Measurements from ENCODE around the gene C10orf143.
"Not testable (repeated sequence)": the region's sequence is repeated elsewhere in the genome, so short reads cannot be mapped to it uniquely, and the experiment has no call there.

Gene C10orf143

DNA sequence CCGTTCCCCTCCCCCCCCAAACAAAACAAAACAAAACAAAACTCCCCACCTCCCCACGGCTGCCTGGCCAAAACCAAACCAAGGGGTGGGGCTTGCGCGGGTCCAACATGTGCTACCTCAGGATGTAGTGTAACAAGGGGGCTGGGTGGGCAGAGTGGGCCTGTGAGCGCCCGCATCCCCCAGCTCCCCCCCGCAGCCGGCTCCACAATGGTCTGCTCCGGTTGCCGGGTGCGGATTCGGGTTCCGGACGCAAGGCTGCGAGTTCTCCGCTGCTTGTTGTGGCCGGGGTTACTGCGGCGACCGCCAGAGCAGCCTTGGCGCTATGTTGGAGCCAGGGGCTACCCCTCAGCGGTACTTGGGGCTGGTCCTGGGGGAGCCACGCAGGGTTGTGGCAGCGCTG lies 4.9 kb downstream of the C10orf143 start:
- H3K4me1 ChIP-seq = no peaks in the 10 kb centered on the region
- no peaks in the 10 kb centered on the region for H3K27me3 ChIP-seq
- H3K9me3 ChIP-seq = no peaks in the 10 kb centered on the region
- H3K4me3 ChIP-seq (ENCODE audit: low read depth, low read length) = no peak overlapping the region
- H3K36me3 ChIP-seq = no peaks in the 10 kb centered on the region
- TF ChIP-seq, protein P1, sequence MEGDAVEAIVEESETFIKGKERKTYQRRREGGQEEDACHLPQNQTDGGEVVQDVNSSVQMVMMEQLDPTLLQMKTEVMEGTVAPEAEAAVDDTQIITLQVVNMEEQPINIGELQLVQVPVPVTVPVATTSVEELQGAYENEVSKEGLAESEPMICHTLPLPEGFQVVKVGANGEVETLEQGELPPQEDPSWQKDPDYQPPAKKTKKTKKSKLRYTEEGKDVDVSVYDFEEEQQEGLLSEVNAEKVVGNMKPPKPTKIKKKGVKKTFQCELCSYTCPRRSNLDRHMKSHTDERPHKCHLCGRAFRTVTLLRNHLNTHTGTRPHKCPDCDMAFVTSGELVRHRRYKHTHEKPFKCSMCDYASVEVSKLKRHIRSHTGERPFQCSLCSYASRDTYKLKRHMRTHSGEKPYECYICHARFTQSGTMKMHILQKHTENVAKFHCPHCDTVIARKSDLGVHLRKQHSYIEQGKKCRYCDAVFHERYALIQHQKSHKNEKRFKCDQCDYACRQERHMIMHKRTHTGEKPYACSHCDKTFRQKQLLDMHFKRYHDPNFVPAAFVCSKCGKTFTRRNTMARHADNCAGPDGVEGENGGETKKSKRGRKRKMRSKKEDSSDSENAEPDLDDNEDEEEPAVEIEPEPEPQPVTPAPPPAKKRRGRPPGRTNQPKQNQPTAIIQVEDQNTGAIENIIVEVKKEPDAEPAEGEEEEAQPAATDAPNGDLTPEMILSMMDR (IDR thresholded peaks at IDR 0.05; ENCODE audit: low read depth, low read length) = no peak
- no peak for DNase-seq

DNA sequence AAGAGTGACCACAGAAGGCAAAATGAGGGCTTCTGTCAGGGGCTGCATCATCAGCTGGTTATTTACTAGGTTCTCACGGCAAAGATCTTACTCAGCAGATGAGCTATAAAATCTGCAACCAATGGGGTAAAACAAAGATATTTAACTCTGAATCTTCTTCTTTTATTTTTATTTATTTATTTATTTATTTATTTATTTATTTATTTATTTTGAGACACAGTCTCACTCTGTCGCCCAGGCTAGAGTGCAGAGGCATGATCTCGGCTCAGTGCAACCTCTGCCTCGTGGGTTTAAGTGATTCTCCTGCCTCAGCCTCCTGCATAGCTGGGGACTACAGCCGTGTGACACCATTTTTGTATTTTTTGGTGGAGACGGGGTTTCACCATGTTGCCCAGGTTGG lies 11.3 kb downstream of the C10orf143 start:
- no peaks in the 10 kb centered on the region for H3K36me3 ChIP-seq
- H3K4me1 ChIP-seq = no peaks in the 10 kb centered on the region
- no peak overlapping the region for H3K4me3 ChIP-seq (ENCODE audit: low read depth, low read length)
- TF ChIP-seq, protein P1 (IDR thresholded peaks at IDR 0.05; ENCODE audit: low read depth, low read length) = no peak
- DNase-seq = no peak
- H3K9me3 ChIP-seq = no peaks in the 10 kb centered on the region
- H3K27me3 ChIP-seq = no peaks in the 10 kb centered on the region

DNA sequence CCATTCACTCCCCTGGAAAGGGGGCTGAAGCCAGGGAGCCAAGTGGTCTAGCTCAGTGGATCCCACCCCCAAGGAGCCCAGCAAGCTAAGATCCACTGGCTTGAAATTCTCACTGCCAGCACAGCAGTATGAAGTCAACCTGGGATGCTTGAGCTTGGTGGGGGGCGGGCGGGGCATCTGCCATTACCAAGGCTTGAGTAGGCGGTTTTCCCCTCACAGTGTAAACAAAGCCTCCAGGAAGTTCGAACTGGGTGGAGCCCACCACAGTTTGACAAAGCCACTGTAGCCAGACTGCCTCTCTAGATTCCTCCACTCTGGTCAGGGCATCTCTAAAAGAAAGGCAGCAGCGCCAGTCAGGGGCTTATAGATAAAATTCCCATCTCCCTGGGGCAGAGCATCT lies 20.1 kb downstream of the C10orf143 start:
- H3K27me3 ChIP-seq; H3K9me3 ChIP-seq; H3K36me3 ChIP-seq; H3K4me3 ChIP-seq (ENCODE audit: low read depth, low read length); H3K4me1 ChIP-seq; DNase-seq: not testable (repeated sequence)

DNA sequence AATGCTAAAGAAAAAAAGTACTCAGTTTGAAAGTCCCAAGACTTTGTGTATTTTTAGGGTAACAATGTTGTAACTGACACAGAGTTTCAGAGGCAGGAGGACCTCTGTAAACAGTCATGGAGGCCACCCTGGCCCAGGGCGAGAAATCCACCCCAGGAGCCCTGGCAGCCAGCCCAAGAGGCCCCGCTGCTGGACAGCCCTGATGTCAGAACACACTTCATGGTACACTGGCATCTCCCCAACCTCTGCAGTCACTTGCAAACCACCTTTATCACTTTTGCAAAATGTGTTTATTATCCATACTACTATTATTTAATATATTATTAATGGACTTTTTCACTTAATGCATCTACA lies 30.2 kb downstream of the C10orf143 start:
- Histone ChIP-seq H3K9me3 (no peaks in the 10 kb centered on the region), H3K4me1 (no peaks in the 10 kb centered on the region), H3K4me3 (ENCODE audit: low read depth, low read length) (no peak overlapping the region), H3K36me3 (no peaks in the 10 kb centered on the region), H3K27me3 (no peaks in the 10 kb centered on the region; the same call in 1 of the 2 replicates)
- no peak for DNase-seq
- TF ChIP-seq, protein P1 (IDR thresholded peaks at IDR 0.05; ENCODE audit: low read depth, low read length) = no peak

DNA sequence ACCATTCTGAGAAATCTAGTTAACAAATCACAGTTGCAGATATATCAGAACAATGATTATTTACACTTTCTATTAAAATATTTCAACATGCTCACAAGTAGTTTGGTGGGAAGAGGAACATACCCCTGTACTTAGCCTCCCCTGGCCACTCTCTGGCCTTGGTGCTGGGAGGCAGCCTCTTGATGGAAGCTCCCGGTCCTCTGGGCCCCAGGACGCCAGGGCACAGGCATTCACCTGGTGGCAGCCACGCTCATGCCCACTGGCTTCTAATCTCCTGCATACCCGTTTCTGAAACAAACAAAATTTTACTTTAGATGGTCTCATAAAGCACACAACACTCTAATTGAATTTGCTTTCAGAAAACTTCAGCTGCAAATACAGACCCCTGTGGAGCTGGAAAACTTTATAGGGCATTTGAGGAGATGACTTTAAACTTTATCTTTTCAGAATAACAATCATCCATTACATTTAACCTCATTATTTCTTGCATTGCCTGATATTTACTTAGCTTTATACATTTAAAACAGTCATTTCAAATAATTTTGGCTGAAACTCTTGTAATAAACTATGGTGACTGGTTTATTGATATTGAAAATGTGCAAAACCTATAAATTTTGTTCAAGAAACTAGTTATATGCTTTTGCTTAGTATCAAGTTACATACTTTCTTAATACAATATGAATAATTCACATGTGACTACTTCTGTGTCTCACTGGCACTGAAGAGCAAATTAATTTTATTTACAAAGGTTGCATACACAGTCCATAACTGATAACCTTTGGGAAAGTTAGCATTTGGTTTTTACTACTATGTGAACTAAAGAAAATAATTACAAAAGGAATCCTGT lies 30.8 kb downstream of the C10orf143 start:
- Histone ChIP-seq H3K36me3 (no peaks in the 10 kb centered on the region), H3K4me1 (no peaks in the 10 kb centered on the region), H3K9me3 (no peaks in the 10 kb centered on the region), H3K27me3 (no peaks in the 10 kb centered on the region), H3K4me3 (ENCODE audit: low read depth, low read length) (no peak overlapping the region)
- TF ChIP-seq, protein P1 (IDR thresholded peaks at IDR 0.05; ENCODE audit: low read depth, low read length) = no peak
- no peak for DNase-seq

DNA sequence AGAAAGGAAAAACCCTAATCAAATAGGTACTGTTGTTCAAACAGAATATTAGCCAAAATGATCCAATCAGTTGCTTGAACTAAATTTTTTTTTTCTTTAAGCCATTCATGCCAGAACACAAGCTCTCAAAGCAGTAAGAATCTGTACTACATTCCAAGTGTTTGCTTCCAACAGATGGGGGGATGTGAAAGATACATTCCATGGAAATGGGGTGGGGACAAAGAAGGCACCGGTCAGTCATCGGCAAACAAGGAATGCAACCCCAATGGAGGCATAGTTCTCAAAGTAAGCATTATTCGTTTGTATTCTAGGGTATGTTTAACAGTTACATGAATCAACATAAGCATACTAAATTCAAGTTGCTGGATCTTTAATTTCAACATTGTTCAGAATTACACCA lies 32.5 kb downstream of the C10orf143 start:
- DNase-seq = no peak
- Histone ChIP-seq H3K27me3 (no peaks in the 10 kb centered on the region), H3K4me3 (ENCODE audit: low read depth, low read length) (no peak overlapping the region), H3K9me3 (no peaks in the 10 kb centered on the region), H3K4me1 (no peaks in the 10 kb centered on the region), H3K36me3 (no peaks in the 10 kb centered on the region)
- TF ChIP-seq, protein P1 (IDR thresholded peaks at IDR 0.05; ENCODE audit: low read depth, low read length) = no peak

Data from BE2C (cell line).